Activated naive CD4-positive, alpha-beta T cell treated with anti-CD3 and anti-CD28 coated beads, Interleukin-2, amount 10 ng/mL, durations not matched to agents 5 hours and 36 hours (primary cell): Measurements from ENCODE around the gene SCAF11. TPM values are rescaled to one million over a fixed set of nuclear protein-coding genes. Genes with fewer than 3 reads are reported as not detected.

Experiments used
- total RNA-seq, 2 experiments: library from RNA; stranded (reverse); gene quantifications; one replicate each; pipeline ENCODE4 v1.2.3, GENCODE V29; 2021

SCAF11 gene
- total RNA-seq: 100 to 1,000 TPM; 136 to 137 TPM

GRCh38 chr12:45990468-45991283 is at the start of gene SCAF11:
Gene SCAF11, minus strand, starts transcription at chr12:45990574. Its CDS starts 26,407 bp downstream, at chr12:45964167.

